ENCODE measurements around the gene TP53TG5. TPM values are rescaled to one million over a fixed set of nuclear protein-coding genes. Genes with fewer than 3 reads are reported as not detected.

Gene TP53TG5
- total RNA-seq, 2 experiments from 2014 or later: not detected

GRCh38 chr20:45322952-45323383 lies 55.2 kb downstream of the TP53TG5 start:
- ChIA-PET CTCF (interaction anchor here (0.6 to 8.1 kb wide), 9 partner anchors 11 to 448 kb away, joined by 3 to 114 read pairs (median 6); no protein-coding TSS in a partner anchor), POLR2A (interaction anchor here (1.0 to 1.3 kb wide), 3 partner anchors 25 to 40 kb away, joined by 3 to 6 read pairs (median 5); partner anchors contain the start of genes SDC4 and SYS1)
- Mint-ChIP-seq H3K36me3 (ENCODE audit: low read depth) (peaks cover 8% of the 10 kb centered on the region), H3K27me3 (no peaks in the 10 kb centered on the region), H3K4me3 (no peak overlapping the region), H3K27ac (no peak overlapping the region), H3K9me3 (no peaks in the 10 kb centered on the region), H3K4me1 (peaks cover 30% of the 10 kb centered on the region)
- DNase-seq: no peak

Other genes starting within 250 kb of the TP53TG5 start
- gene PI3, start 203.4 kb downstream of the TP53TG5 start, total RNA-seq: not detected
- gene SEMG1, start 171.3 kb downstream of the TP53TG5 start, total RNA-seq: not detected
- gene SEMG2, start 157.0 kb downstream of the TP53TG5 start, total RNA-seq: not detected
- gene SLPI, start 123.8 kb downstream of the TP53TG5 start, total RNA-seq: under 1 TPM; 0.40 to 0.45 TPM
- not detected for gene RBPJL, start 71.5 kb downstream of the TP53TG5 start, total RNA-seq
- gene MATN4, start 70.0 kb downstream of the TP53TG5 start, total RNA-seq: 1 to 10 TPM in 1 of 2 experiments, under 1 TPM in 1; 0.83 to 1.5 TPM
- gene SDC4, start 29.9 kb downstream of the TP53TG5 start, total RNA-seq: 10 to 100 TPM; 28.1 to 28.3 TPM
- gene SYS1, start 15.2 kb downstream of the TP53TG5 start, total RNA-seq: 10 to 100 TPM; 22.1 to 24.2 TPM
- 10 to 100 TPM; 11.4 to 13.1 TPM for gene DBNDD2, start 30.0 kb upstream of the TP53TG5 start, total RNA-seq
- gene PIGT, start 37.8 kb upstream of the TP53TG5 start, total RNA-seq: 10 to 100 TPM; 52.4 to 53.0 TPM
- gene WFDC2, start 91.4 kb upstream of the TP53TG5 start, total RNA-seq: not detected
- not detected for gene SPINT3, start 137.3 kb upstream of the TP53TG5 start, total RNA-seq
- gene WFDC6, start 161.2 kb upstream of the TP53TG5 start, total RNA-seq: not detected
- gene EPPIN, start 169.1 kb upstream of the TP53TG5 start, total RNA-seq: not detected
- gene WFDC8, start 201.0 kb upstream of the TP53TG5 start, total RNA-seq: not detected